Activated T-cell treated with anti-CD3 and anti-CD28 coated beads for 24 hours (primary cell): Measurements from ENCODE around the gene COPZ1.
"Not testable (repeated sequence)": the region's sequence is repeated elsewhere in the genome, so short reads cannot be mapped to it uniquely, and the experiment has no call there.

Source experiments
- DNase-seq: peaks from one replicate; pipeline ENCODE4 v3.0.0-alpha.2; 2020; ENCODE audit warnings: low read depth

The COPZ1 gene

DNA sequence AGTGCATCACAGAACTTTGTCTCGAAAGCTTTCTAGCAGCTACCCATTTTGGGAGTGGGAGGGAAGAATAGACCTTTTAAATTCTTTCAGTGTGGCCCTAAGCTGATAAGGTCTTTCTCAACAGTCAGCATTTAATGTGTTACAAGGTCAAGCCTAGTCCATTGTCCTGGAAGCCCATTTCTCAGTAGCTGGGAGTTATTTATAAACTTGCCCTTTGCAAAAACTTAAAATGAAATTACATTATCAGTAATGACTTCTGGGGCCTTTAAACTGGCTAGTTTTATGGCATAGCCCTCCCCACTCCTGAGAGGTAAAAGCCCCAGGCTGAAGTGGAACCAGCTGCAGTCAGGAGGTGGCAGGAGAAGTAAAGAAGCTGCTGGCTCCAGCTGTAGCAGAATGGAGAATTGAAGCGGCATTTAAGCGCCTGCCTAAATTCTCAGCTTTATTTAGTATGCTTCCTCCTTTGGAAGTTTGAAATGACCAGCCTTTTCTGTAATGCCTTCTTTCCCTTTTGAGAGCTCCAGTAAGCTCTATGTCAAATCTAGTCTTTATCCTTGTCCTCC, 12.4 kb downstream of the COPZ1 start:
- no peak for DNase-seq

DNA sequence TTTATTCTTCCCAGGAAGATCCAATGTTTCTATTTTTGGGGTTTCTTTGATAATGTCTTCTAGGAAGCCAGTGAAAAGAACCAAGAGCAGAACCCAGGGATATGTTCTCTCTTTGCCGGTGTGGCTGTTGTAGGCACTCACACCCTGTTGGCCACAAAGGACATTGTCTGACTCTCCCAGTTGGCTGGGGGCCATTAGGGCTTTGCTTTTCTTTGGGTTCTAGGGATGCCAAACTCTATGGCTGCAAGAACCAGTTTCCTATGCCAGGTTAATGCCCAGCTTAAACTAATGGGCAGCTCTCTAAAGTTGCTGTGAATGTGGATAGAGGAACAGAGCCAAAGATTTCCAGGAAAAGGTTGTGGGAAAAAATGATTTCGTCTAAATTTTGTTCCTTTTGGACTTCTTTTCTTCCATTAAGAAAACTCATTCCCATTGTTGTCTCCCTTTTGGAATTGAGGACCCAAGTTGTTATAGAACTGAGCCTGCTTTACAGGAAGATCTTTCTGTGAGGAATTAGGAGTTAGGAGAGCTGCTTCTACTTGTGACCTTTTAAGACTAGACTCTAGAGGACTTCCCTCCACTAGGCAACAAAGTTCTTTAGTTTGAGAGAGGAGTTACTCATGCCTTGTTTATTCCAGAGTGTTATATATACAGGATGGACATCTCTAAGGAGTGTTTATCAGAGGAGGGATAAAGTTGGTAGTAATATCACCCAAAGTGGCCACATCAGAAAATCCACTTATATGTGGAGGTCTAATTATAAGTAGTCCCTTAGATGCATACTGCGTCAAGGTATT, 13.1 kb downstream of the COPZ1 start:
- DNase-seq, result no peak

DNA sequence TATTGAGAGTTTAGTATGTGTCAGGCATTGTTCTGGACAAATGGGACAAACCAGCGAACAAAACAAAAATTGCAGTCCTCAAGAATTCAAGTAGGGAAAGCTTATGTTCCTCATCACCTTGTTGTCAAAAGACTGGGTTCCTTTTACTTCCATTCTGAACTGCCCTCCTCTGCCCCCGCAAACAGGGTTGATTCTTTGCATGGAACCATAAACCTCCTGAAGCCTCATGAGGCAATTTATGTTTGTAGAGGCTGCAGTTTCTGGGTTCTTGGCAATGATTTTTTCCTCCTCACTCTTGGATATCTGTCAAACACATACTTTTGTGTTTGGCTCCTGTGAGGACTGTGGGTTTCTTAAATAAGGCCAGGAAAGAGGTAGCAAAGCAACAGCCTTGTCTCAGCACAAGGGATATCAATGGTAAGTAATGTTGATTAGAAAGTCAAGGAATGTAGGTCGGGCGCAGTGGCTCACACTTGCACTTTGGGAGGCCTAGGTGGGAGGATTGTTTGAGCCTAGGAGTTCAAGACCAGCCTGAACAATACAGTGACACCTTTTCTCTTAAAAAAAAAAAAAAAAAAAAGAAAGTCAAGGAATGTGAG, 13.9 kb downstream of the COPZ1 start:
- DNase-seq, result no peak

DNA sequence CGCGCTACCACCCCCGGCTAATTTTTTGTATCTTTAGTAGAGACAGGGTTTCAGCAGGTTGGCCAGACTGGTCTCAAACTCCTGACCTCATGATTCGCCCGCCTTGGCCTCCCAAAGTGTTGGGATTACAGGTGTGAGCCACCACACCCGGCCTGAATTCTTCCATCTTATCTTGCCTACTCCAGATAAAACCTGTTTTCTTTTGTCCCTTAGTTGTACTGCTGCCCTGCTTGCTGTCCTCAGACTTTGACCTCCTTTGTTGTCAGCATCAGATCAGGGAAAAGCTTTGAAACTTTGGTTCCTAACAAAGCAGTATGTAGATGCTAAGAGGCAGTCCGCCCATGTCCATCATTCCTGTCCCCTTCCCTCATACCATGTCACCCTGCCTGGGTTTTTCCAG, 15.9 kb downstream of the COPZ1 start:
- DNase-seq, result no peak

DNA sequence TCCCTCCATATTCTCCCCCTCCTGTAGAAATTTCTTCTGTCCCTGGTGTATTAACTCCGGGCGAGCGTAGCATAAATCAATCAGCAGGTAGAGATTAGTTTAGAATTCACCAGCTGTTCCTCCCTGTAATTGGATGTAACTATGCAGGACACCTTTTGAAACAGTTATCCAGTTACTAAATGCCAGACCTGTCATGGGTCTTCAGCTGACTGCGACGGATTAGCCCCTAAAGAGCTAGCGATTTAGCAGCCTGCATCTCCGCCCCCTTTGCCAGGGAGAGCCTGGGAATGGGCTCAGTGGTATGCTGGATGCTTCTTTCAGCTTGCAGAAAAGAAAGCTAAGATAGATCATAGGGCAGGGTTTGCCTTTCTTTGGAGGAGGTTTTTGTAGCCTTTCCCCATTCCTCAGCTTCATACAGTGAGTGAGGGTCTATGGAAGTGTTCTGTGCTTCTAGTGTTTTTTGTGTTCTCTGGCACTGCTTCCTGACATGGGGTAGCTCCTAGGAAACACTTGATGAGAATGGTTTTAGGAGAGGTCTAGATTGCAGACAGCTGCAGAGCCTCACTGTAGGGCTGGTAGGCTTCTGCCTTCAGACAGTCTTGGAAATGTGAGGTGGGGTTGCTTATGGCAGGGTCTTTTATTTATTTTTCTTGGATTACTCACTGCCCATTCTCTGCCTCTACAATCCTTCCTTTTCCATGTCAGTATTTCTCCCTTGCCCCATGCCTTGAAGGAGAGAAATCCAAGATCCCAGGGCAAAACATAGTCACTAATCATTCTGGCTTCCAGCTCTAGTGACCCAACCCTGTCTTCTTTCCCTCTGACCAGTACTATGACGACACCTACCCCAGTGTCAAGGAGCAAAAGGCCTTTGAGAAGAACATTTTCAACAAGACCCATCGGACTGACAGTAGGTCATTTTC, 16.7 kb downstream of the COPZ1 start:
- DNase-seq, result no peak

DNA sequence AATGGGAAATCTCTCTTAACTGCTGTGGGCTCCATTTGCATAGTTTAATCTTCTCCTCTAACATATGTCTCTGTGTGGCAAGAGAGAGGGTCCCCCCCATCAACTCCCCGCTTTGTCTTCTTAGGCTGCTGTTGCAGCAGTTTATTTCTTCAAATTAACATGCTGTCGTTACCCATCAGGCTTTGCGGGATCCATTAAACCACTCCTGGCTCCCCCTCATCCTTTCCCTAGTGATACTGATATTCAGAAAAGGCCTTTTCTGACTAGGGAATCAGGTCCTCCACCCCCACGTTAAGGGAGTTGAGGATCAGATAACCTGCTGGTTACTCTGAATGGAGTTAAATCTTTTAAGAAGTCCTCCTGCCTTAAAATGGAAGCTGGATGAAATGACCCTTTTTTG, 24.1 kb downstream of the COPZ1 start:
- DNase-seq, result no peak

DNA sequence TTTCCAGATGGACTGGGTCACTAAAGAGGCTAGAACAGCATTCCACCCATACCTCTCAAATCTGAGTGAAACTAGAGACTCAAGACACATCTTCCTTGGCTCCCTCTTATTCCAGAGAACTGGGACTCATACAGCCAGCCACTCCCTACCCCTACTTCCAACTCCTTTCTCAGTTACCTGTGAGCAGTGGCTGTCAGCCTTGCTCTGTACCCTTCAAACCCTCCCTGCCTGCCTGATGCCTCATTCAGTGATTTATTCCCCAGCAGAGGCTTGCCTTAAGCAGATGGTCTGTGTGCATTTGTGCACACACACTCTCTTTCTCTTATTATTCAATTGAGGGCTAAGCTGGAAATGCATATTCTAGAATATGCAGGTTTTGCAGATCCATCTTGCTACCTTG, 24.7 kb downstream of the COPZ1 start:
- no peak for DNase-seq

DNA sequence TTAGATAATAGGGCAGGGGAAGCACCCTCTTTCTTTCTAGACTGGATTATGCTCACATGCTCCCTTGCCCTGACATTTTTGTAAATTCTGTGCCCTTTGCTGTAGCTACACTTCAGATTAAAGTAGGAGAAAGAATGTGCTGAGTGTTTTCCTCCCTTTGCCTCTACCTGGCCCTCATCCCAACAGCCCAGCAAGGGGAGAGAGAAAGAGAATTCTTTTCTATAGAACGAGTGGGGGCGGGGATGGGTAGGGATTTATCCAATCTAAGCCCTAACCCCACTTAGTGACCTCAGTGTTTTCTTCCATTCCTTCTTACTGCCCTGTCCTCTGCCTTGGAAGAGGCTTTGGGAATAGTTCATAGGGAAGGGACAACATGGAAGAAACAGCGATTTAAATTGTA, 25.8 kb downstream of the COPZ1 start:
- no peak for DNase-seq

DNA sequence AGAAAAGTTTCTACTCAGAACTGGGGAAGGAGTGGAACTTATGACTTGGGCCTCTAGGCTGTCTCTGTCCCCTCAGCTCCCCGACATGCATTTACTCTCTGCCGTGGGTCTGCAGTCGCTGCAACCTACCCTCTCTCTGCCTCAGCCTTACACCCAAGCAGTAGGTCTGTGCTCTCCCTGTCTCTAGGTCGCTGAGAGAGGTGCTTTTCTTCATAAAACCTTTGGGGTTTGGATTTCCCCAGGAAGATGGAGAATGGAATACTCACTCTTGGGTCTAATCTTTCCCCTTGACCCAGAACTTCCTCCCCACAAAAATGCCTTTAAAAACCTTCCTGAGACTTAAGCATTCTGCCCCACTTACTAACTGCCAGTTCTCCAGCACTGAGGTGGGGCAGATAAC, 26.4 kb downstream of the COPZ1 start:
- DNase-seq, result no peak

DNA sequence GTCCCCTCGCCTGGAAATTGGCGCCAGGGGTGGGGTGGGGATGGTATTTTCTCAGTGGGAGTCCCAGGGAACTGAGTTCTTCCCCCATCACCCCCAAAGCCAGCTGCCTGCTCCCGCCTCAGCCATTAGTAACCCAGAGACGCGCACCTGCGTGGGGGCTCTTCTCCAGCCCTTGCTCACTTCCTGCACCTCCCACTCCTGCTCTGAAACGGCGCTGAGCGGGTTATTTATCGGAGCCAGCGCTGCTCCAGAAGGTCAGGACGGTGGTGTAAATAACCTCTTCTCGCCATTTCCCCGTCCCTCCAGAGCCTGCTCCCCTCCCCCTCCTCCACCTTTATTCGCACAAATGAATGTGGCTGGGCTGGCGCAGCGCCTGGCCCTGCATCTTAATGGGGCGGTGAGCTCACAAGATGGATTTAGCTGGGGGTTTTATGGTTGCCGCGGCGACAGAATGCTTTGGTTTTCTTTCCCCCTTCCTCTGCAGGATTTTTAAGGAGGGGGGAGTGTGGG, 27.1 kb downstream of the COPZ1 start:
- no peak for DNase-seq

DNA sequence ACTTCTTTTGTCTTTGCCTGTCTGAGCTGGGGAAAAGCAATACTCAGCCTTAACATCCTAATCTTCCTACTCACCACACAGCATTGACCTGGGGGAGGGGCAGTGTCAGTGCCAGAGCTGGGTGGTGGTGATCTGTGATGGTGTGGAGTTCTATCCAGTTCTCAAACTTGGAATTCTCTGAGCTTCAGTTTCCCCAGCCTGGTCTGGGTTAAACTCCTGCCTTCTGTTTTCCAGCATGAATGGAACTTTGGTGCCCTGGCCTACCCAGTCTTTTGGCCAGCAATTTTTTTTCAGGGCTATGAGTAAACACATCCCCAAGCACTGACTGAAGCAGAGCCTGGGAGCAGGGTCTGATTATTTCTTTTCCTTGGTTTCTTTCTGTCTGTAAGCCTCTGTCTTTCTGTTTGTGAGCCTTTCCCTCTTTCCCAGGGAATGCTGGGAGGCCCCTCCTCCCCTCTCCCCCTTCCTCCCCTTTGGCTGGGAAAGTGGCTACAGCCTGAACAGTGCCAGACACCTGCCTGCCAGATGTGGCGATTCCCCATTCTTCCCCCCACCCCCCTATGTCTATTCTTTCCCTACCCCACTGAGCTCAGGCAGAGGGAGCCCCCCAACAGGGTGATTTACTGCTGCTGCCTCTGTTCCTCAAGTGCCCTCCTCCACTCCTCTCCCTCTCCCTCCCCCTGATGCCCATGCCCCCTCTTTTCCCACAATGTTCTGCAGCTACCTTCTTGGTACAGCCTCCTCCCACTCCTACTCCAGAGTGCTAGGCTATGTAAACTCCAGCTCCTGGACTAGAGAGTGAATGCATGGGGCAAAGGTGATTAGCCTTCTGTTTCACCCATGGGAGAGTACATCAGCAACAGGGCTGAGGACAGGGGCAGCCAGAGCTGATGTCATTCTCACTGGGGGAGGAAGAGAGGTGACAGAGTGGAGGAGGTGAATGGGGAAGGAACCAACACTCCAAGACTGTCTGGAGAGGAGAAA, 28.3 kb downstream of the COPZ1 start:
- no peak for DNase-seq

DNA sequence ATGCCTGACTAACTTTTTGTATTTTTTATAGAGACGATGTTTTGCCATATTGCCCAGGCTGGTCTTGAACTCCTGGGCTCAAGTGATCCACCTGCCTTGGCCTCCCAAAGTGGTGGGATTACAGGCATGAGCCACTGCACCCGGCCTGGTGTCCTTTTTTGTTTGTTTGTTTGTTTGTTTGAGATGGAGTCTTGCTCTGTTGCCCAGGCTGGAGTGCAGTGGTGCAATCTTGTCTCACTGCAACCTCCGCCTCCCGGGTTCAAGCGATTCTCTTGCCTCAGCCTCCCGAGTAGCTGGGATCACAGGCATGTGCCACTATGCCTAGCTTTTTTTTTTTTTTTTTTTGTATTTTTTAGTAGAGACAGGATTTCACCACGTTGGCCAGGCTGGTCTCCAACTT, 29.3 kb downstream of the COPZ1 start:
- DNase-seq, result not testable (repeated sequence)

DNA sequence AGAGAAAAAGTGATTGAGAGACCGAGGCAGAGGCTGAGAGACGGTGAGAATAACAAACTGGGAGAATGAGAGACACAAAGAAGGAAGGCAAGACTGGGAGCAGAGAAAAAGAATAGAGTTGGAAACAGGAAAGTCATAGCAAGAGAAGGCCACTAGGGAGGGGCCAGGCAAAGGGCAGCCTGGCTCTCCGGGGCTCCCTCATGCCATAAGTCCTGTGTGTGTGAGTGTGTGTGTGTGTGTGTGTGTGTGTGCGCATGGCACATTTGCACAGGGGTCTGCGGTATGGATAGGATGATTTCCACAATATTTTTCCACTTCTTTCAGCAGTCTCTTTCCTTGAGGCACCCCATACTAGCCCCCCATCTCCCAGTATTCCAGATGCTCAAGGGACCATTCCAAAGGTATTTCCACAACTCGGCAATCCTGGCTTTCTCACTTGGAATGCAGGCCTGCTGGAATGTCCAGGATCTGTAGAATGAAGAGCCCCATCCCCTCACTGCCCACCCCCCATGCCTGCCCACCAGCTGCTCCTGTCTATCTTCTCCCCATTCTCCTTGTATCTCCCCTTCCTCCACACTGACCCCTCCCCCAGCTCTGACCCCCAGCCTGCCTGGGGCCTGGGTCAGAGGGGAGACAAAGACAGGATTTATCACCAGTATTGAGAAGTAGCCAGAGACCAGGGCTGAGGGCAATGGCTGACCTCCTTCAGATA, 30.3 kb downstream of the COPZ1 start:
- no peak for DNase-seq

DNA sequence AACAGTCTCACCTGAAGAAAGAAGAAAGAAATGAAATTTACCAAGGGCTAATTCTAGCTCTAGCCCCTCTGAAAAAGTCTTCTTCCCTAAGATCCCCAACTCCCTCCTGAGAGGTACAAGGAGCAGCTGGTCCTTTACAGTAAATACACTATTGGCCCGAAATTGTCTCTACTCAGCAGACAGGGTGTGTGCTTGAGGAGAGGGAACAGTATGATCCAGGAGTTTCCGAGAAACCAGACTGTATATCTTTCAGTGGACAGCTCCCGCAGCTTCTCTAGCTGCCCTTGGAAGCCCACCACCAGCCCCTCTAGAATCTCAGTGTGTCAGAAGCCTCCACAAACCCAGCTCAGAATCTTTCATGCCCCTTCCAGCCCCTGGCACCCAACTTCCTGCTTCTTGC, 31.3 kb downstream of the COPZ1 start:
- DNase-seq, result no peak

DNA sequence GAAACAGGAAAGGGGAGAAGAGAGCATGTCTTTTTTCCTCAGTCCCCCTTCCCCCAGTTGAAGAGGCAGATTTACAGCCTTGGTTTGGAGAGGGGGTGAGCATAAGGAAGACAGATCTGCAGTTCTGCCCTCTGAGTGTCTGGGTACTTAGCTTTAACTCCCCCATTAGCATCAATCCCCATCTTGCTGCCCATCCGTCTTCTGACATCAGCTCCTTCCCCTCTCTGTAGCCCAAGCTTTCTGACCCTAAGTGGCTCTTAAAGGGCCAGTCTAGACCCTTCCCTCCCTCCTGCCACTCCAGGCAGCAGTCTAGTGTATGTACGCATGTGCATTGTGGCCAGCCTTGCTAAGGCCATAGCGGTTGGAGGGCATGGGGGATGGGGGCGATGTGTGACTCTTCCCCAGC, 32.0 kb downstream of the COPZ1 start:
- no peak for DNase-seq

DNA sequence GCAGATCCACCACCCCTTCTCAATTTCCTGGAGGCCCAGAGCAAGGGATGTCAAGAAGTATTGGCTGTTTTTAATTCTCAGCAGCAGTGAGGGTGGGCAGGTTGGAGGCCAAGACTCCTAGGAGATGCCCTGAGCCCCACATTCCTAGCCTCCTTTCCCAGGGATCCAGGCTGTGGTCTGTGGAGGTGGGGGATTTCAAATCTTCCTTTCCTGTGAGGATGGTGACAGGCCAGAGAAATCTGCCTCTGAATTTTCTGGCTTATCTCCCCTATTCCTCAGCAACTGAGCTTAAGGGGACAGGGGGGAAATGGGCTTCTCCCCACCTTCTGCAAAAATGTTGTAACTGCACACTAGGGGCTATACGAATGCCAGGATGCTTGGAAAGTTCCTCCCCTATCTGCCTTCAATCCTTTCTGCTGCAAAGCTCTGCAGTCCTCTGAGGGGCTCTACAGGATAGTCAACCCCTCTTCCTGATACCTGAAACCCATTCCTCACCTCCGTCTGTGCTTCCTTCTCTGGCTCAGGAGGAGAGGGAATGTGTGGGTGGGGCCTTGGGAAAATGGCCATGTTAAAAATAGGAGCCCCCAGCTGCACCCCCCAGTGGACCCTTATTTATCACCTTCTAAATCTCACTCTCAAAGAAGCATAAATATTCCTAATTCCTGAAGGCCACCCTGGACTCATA, 32.7 kb downstream of the COPZ1 start:
- no peak for DNase-seq

DNA sequence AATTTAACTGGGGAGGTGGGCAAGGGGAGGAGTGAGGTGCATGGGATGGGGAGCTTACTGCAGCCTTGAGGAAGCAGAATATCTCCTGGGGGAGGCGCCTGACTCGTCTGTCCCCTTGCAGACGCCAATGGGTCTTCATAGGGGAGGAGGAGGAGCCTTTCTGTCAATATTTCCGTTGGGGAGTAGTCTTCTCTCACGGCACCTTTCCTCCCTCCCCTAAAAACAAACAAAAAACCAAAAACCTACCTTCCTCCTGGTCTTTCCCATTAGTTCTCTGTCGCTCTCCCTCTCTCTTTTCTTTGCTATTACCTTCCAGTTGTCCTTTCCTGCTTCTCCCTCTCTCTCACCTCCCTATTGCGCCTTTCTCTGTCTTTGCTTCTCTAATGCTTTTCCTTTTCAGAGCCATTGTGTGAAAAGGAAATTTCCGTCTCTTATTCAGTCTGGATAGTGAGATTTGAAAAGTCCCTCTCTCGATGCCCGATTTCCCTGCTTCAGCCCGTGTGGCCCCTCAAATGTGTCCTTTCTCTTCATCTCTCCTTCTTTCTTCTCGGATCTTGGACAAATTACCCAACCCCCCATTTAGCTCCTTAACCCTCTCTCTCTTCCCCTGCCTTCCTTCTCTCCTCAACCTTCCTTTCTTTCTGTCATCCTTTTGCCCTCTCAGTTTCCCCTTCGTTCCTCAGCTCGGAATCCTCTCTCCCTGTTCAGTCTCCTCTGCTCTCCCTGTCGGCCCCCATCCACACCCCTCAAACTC, 33.4 kb downstream of the COPZ1 start:
- peak; percentile 33 for DNase-seq

DNA sequence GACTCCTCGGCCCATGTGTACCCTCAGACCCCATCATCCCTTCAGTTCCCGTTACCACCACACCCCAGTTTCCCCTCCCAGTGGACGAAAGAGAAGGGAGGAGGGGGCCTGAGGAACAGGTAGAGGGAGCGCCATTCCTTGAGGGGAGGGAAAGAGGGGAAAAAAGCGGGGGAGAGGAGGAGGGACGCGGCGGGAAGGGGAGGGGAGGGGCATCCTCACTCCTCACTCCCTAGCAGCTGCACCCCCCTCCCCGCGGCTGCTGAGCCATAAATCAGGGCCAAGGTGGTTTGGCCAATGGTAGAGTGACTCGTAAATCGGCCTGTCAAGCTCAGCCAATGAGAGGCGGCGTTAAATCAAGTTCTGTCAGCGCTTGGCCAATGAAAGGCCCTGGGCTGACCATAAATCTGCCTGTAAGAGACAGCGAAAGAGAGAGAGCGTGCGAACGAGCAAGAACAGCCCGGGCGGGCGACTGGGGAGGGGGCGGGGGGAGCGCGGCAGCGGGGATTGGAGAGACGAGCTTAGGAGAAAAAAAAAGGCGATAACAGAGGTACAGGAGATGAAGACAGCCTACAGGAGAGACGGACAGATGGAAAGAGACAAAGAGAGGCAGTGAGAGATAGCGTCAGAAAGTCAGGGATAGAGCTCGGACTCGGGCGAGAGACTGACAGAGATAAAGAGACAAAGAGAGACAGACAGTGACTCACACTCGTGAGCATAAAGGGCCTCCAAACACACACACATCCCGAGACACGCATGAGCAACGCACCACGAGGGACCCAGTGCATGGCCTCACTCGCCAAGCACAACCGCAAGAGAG, 34.2 kb downstream of the COPZ1 start:
- peak; percentile 91 for DNase-seq
